ENCODE results near the gene MYO3B. TPM values are rescaled to one million over a fixed set of nuclear protein-coding genes. Genes with fewer than 3 reads are reported as not detected.

The MYO3B gene
- total and polyA plus RNA-seq, 2 of the 8 experiments (the other 6 are each of a cell fraction or from before 2014, with no cell fraction given), result 0.17 to 0.19 TPM

GRCh38 chr2:170288859-170289258 is 110.9 kb downstream of the MYO3B start:
- no peaks in the 10 kb centered on the region for H3K27me3 ChIP-seq (replicated peaks in 1 of 4; ENCODE audit: control insufficient read depth in 3 of 4, extremely low read depth in 1 of 4, insufficient read depth in 3 of 4, low read length in 3 of 4)
- no peak for DNase-seq (ENCODE audit: low read depth in 1 of 2, low spot score in 2 of 2)
- no peak overlapping the region for H3K23ac ChIP-seq (ENCODE audit: insufficient read length)
- H3K9ac ChIP-seq (replicated peaks in 1 of 4; ENCODE audit: extremely low read depth in 1 of 4, low read depth in 3 of 4, low read length in 3 of 4), result no peak overlapping the region
- FAIRE-seq, result no peak
- no peak overlapping the region for H3K18ac ChIP-seq (ENCODE audit: extremely low read depth, low read length)
- no peak overlapping the region for H2BK12ac ChIP-seq (ENCODE audit: low read depth, low read length)
- H2BK15ac ChIP-seq (ENCODE audit: low read length), result no peak overlapping the region
- no peaks in the 10 kb centered on the region for H3K23me2 ChIP-seq (ENCODE audit: low read depth, low read length)
- H3K4me3 ChIP-seq (ENCODE audit: extremely low read depth in 1 of 4, insufficient read depth in 2 of 4, low read depth in 3 of 4, low read length in 4 of 4), result no peak overlapping the region
- no peaks in the 10 kb centered on the region for H3K36me3 ChIP-seq (ENCODE audit: control insufficient read depth in 2 of 4, insufficient read depth in 4 of 4, low read length in 3 of 4)
- POLR2A ChIA-PET (ENCODE audit: partially characterized antibody), result interaction anchor here (0.6 kb wide), 1 partner anchor 15 kb away, joined by 3 read pairs; no protein-coding TSS in a partner anchor
- H3K56ac ChIP-seq (replicated peaks; ENCODE audit: insufficient read length, low read depth, low read length), result no peak overlapping the region
- TF ChIP-seq KDM1A (IDR thresholded peaks at IDR 0.05; ENCODE audit: borderline replicate concordance, low read length) (no peak), TEAD4 (IDR thresholded peaks at IDR 0.05; ENCODE audit: low read depth, low read length) (no peak), RXRA (IDR thresholded peaks at IDR 0.05; ENCODE audit: insufficient read depth, low read depth, low read length) (no peak), KDM5A (IDR thresholded peaks at IDR 0.05; ENCODE audit: low read length) (no peak), GABPA (IDR thresholded peaks at IDR 0.05; ENCODE audit: borderline replicate concordance, insufficient read depth, low read length) (no peak), BACH1 (IDR thresholded peaks at IDR 0.05; ENCODE audit: low read length) (no peak), CREB1 (IDR thresholded peaks at IDR 0.05) (no peak), TCF12 (IDR thresholded peaks at IDR 0.05; ENCODE audit: low read depth, low read length) (no peak), JUND (IDR thresholded peaks at IDR 0.05; ENCODE audit: low read length) (no peak), ZNF274 (IDR thresholded peaks at IDR 0.05; ENCODE audit: borderline replicate concordance, extremely low read depth, low read length) (no peak), NRF1 (IDR thresholded peaks at IDR 0.05; ENCODE audit: low read depth, low read length) (no peak), HDAC6 (IDR thresholded peaks at IDR 0.05; ENCODE audit: low read depth, low read length) (no peak), CBX5 (IDR thresholded peaks at IDR 0.05; ENCODE audit: low read depth, low read length) (no peak), POLR2A (IDR thresholded peaks at IDR 0.05; ENCODE audit: control extremely low read depth in 1 of 2, low read depth in 2 of 2, low read length in 2 of 2) (no peak), HDAC2 (IDR thresholded peaks at IDR 0.05; ENCODE audit: borderline replicate concordance in 1 of 2, low read depth in 2 of 2, low read length in 2 of 2) (no peak)
- H3K14ac ChIP-seq (ENCODE audit: insufficient read length), result no peak overlapping the region
- no peak overlapping the region for H2BK5ac ChIP-seq (ENCODE audit: low read depth, low read length)
- WGBS, 2 experiments (ENCODE audit: extremely low coverage in 1 of 2, insufficient coverage in 1 of 2, insufficient read length in 1 of 2, insufficient replicate concordance in 2 of 2, low coverage in 1 of 2, low lambda C conversion rate in 2 of 2, missing lambda C conversion rate in 1 of 2), result 77% methylated on average over 1 of the region's 1 CpG; no CpG with 5 or more reads in 1 of the 2 experiments
- H2BK20ac ChIP-seq (ENCODE audit: low read length), result no peak overlapping the region
- no peak overlapping the region for H2AK5ac ChIP-seq (ENCODE audit: low read depth, low read length)
- no peak overlapping the region for H4K5ac ChIP-seq (ENCODE audit: insufficient read length, low read depth, low read length)
- no peak overlapping the region for H4K8ac ChIP-seq (ENCODE audit: extremely low read depth, insufficient read depth, low read length)
- no peaks in the 10 kb centered on the region for H3K9me3 ChIP-seq (ENCODE audit: insufficient read depth in 2 of 2, low read depth in 1 of 2, low read length in 1 of 2)
- H3K4me1 ChIP-seq (replicated peaks in 1 of 4; ENCODE audit: control insufficient read depth in 3 of 4, insufficient read depth in 4 of 4, low read length in 3 of 4), result no peaks in the 10 kb centered on the region; a peak in 2 of 7 replicates
- no peak overlapping the region for H2AFZ ChIP-seq (ENCODE audit: low read length)
- no peaks in the 10 kb centered on the region for H4K20me1 ChIP-seq (replicated peaks in 1 of 2; ENCODE audit: control insufficient read depth in 1 of 2, insufficient read depth in 2 of 2, low read length in 2 of 2)
- H4K91ac ChIP-seq (replicated peaks; ENCODE audit: insufficient read length, low read length), result no peak overlapping the region
- H3K79me1 ChIP-seq (ENCODE audit: low read depth, low read length), result no peaks in the 10 kb centered on the region
- no peak overlapping the region for H3K27ac ChIP-seq (ENCODE audit: low read depth, low read length)
- H3K4ac ChIP-seq (replicated peaks; ENCODE audit: insufficient read length, low read depth, low read length), result no peak overlapping the region
- no peak overlapping the region for H2BK120ac ChIP-seq (replicated peaks; ENCODE audit: low read depth, low read length)
- no peaks in the 10 kb centered on the region for H3K79me2 ChIP-seq (ENCODE audit: control insufficient read depth in 1 of 2, insufficient read depth in 2 of 2, low read length in 2 of 2)
- no peak overlapping the region for H3K4me2 ChIP-seq (ENCODE audit: insufficient read depth in 1 of 2, low read depth in 2 of 2, low read length in 2 of 2)
- CTCF ChIA-PET (ENCODE audit: partially characterized antibody), result no interaction called here
